Fibroblast of lung (primary cell): Measurements from ENCODE around the gene COLEC11. TPM values are rescaled to one million over a fixed set of nuclear protein-coding genes. Genes with fewer than 3 reads are reported as not detected.

Source experiments
- DNase-seq, 2 donors: peaks; one replicate each; pipeline versions ENCODE4 v3.0.0 to v3.0.0-alpha.2; 2010; ENCODE audit warnings: low read depth in 2 of 2
- H2AFZ ChIP-seq: 2 replicates; pipeline ENCODE4 v1.5.1; 2012; ENCODE audit warnings: low read length, control low read depth, inconsistent platforms
- H3K27ac ChIP-seq: 2 replicates; pipeline ENCODE4 v1.5.1; 2011; ENCODE audit warnings: low read length, control low read depth; ENCODE audit not compliant: insufficient read depth
- H3K27me3 ChIP-seq: 2 replicates; pipeline ENCODE4 v1.5.1; 2011; ENCODE audit warnings: mild to moderate bottlenecking, low read length; ENCODE audit not compliant: control insufficient read depth, insufficient read depth
- H3K36me3 ChIP-seq: 2 replicates; pipeline ENCODE4 v1.5.1; 2011; ENCODE audit warnings: low read length; ENCODE audit not compliant: control insufficient read depth, insufficient read depth
- H3K4me1 ChIP-seq: 2 replicates; pipeline ENCODE4 v1.5.1; 2011; ENCODE audit warnings: low read length; ENCODE audit not compliant: control insufficient read depth, insufficient read depth; ENCODE audit errors: extremely low read depth
- H3K4me2 ChIP-seq: 2 replicates; pipeline ENCODE4 v1.5.1; 2011; ENCODE audit warnings: low read length, control low read depth; ENCODE audit not compliant: insufficient read depth; ENCODE audit errors: extremely low read depth
- H3K4me3 ChIP-seq, 4 experiments: fragments of 200-600 bp in 1 of 4; sonication (generic) in 1 of 4; replicated peaks in 1 of 4; 2 replicates each; pipeline ENCODE4 v1.5.1; 2011 to 2016; ENCODE audit warnings: low read length in 4 of 4, low read depth in 3 of 4, mild to moderate bottlenecking in 3 of 4, control low read depth in 2 of 4, inconsistent platforms in 1 of 4, mixed read lengths in 1 of 4; ENCODE audit not compliant: insufficient read depth in 1 of 4; ENCODE audit errors: control extremely low read depth in 1 of 4
- H3K79me2 ChIP-seq: 2 replicates; pipeline ENCODE4 v1.5.1; 2012; ENCODE audit warnings: mild to moderate bottlenecking, low read length, inconsistent platforms; ENCODE audit not compliant: control insufficient read depth, insufficient read depth
- H3K9ac ChIP-seq: 2 replicates; pipeline ENCODE4 v1.5.1; 2011; ENCODE audit warnings: mild to moderate bottlenecking, low read length, control low read depth; ENCODE audit not compliant: insufficient read depth
- H3K9me3 ChIP-seq: 2 replicates; pipeline ENCODE4 v1.5.1; 2012; ENCODE audit warnings: low read depth, low read length; ENCODE audit not compliant: control insufficient read depth, insufficient read depth
- H4K20me1 ChIP-seq: 2 replicates; pipeline ENCODE4 v1.5.1; 2011; ENCODE audit warnings: low read length; ENCODE audit not compliant: control insufficient read depth, insufficient read depth; ENCODE audit errors: extremely low read depth
- CTCF ChIP-seq, 2 donors: IDR thresholded peaks in 1 of 2; conservative IDR thresholded peaks in 1 of 2; 1 replicate in 1 of 2; 2 replicates in 1 of 2; pipeline ENCODE4 v1.5.1; 2011 to 2012; ENCODE audit warnings: low read length in 2 of 2, control low read depth in 1 of 2, inconsistent platforms in 1 of 2, low read depth in 1 of 2, mild to moderate bottlenecking in 1 of 2
- EZH2 ChIP-seq: IDR thresholded peaks from 2 replicates; pipeline ENCODE4 v1.5.1; 2012; ENCODE audit warnings: low read length, control low read depth, mild to moderate bottlenecking; ENCODE audit errors: missing control alignments
- polyA plus RNA-seq, 2 donors: library from polyadenylated mRNA; depleted of rRNA in 1 of 2; stranded (reverse) in 1 of 2; unstranded in 1 of 2; fragments of >200 nt; gene quantifications; 2 replicates each; pipeline ENCODE4 v1.2.1, GENCODE V29; 2011 to 2012; ENCODE audit warnings: missing spikeins in 1 of 2
- total RNA-seq: library from RNA; depleted of rRNA; stranded (reverse); fragments of >200 nt; gene quantifications from 2 replicates; pipeline ENCODE4 v1.2.1, GENCODE V29; 2014

The COLEC11 gene
- total and polyA plus RNA-seq, 2 donors (not counting 1 experiment from before 2014, with no cell fraction given) = 0.30 to 0.83 TPM

GRCh38 chr2:3669656-3670055, 74.7 kb downstream of the COLEC11 start:
- H3K79me2 ChIP-seq = no peaks in the 10 kb centered on the region
- H3K27me3 ChIP-seq = no peaks in the 10 kb centered on the region
- H3K4me3 ChIP-seq = no peak overlapping the region
- H2AFZ ChIP-seq = no peak overlapping the region
- no peaks in the 10 kb centered on the region for H3K4me1 ChIP-seq
- H3K36me3 ChIP-seq = no peaks in the 10 kb centered on the region
- H3K9me3 ChIP-seq = no peaks in the 10 kb centered on the region
- H3K9ac ChIP-seq = no peak overlapping the region
- H4K20me1 ChIP-seq = no peaks in the 10 kb centered on the region
- no peak overlapping the region for H3K27ac ChIP-seq
- DNase-seq = no peak
- no peak overlapping the region for H3K4me2 ChIP-seq
- TF ChIP-seq CTCF (conservative IDR thresholded peaks at IDR 0.05 in 1 of 2, IDR thresholded peaks at IDR 0.05 in 1 of 2; ENCODE audit: low read depth in 1 of 2, low read length in 2 of 2) = no peak
- no peak for TF ChIP-seq EZH2

- Histone ChIP-seq H4K20me1 (no peaks in the 10 kb centered on the region), H3K9me3 (no peaks in the 10 kb centered on the region), H3K4me3 (no peak overlapping the region), H3K27me3 (no peaks in the 10 kb centered on the region), H3K36me3 (no peaks in the 10 kb centered on the region), H3K9ac (no peak overlapping the region), H3K79me2 (no peaks in the 10 kb centered on the region), H3K4me2 (no peak overlapping the region), H3K27ac (no peak overlapping the region), H3K4me1 (no peaks in the 10 kb centered on the region), H2AFZ (no peak overlapping the region)
- no peak for DNase-seq
- TF ChIP-seq CTCF (conservative IDR thresholded peaks at IDR 0.05 in 1 of 2, IDR thresholded peaks at IDR 0.05 in 1 of 2; ENCODE audit: low read depth in 1 of 2, low read length in 2 of 2) = no peak
- no peak for TF ChIP-seq EZH2
Observed at GRCh38 chr2:3670376-3670775, 75.5 kb downstream of the COLEC11 start.

GRCh38 chr2:3670941-3671340, 76.0 kb downstream of the COLEC11 start:
- H3K9ac ChIP-seq = no peak overlapping the region
- no peaks in the 10 kb centered on the region for H3K4me1 ChIP-seq
- TF ChIP-seq CTCF (conservative IDR thresholded peaks at IDR 0.05 in 1 of 2, IDR thresholded peaks at IDR 0.05 in 1 of 2; ENCODE audit: low read depth in 1 of 2, low read length in 2 of 2) = no peak
- no peak for TF ChIP-seq EZH2
- no peak for DNase-seq
- H3K36me3 ChIP-seq = no peaks in the 10 kb centered on the region
- H3K27me3 ChIP-seq = no peaks in the 10 kb centered on the region
- H3K4me2 ChIP-seq = no peak overlapping the region
- H3K79me2 ChIP-seq = no peaks in the 10 kb centered on the region
- H3K9me3 ChIP-seq = no peaks in the 10 kb centered on the region
- H3K27ac ChIP-seq = no peak overlapping the region
- no peak overlapping the region for H2AFZ ChIP-seq
- H4K20me1 ChIP-seq = no peaks in the 10 kb centered on the region
- no peak overlapping the region for H3K4me3 ChIP-seq
